NCI-H1436 (cell line): ENCODE measurements around the gene ARHGAP1.

Experiments used
- DNase-seq: peaks from one replicate; lab custom pipeline; 2025; lab: John Stamatoyannopoulos, UW

The ARHGAP1 gene

GRCh38 chr11:46640036-46640788, 60.2 kb downstream of the ARHGAP1 start:
- no peak for DNase-seq

GRCh38 chr11:46639197-46639839, 61.1 kb downstream of the ARHGAP1 start:
- no peak for DNase-seq

DNA sequence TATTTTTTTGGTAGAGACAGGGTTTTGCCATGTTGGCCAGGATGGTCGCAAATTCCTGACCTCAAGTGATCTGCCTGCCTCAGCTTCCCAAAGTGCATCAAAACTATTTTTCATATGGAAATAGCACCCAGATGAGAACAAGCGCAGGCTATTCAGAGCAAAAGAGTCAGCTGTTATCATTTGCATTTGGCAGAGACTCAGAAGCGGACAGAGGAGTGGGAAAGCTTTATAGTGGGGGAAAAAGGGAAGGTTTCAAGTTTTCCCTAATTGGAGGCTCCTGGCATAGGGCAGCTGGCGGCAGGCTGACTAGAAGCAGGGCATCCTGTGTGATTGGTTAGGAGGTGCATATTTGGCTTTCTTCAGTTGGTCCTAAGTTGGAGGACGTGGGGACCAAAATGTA, 62.9 kb downstream of the ARHGAP1 start:
- DNase-seq, result no peak

DNA sequence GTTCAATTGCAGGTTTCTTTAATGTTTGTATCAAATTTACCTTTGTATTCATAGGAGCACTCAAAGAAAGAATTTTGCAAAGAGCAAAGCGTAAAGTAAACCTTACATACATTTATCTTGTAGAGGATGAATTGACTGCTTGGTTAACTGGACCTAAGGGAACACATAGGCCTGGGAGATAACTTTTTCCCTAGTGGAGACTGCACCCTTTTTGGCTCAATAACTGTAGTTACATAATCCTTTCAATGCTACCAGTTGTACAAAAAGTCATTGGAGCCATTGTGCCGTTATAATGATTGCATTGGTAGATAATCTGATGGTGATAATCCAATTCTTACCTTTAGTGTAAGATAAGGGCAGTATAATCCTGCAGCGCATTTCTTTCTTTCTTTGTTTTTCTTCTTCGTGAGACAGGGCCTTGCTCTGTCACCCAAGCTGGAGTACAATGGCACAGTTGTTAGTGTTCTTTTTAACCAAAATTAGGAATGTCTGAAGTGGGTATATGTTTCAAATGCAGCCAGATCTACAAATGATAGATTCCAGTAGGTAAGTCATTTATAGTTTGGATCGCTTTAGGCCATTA, 64.8 kb downstream of the ARHGAP1 start:
- no peak for DNase-seq

DNA sequence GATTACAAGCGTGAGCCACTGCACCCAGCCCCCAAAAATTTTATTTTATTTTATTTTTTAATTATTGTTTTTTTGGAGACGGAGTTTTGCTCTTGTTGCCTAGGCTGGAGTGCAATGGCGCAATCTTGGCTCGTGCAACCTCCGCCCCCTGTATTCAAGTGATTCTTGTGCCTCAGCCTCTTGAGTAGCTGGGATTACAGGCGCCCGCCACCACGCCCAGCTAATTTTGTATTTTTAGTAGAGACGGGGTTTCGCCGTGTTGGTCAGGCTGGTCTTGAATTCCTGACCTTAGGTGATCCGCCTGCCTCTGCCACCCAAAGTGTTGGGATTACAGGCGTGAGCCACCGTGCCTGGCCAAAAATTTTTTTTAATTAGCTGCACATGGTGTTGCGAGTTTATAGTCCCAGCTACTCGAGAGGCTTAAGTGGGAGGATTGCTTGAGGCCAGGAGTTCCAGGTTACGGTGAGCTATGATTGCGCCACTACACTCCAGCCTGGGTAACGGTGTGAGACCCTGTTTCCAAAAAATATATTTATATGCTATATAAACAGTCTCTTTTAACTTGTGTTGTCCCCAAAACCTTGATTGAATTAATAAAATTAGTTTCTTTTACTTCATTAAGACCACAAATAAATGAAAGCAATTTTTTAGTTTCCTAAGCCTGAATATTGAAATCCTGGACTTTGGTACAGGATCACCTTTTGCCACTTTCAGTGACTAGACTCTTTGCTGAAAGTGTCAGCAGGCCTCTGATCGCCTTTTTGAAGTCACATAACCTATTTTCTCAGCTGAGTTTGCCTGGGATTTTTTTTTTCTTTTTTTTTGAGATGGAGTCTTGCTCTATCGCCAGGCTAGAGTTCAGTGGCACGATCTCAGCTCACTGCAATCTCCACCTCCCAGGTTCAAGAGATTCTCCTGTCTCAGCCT, 66.9 kb downstream of the ARHGAP1 start:
- no peak for DNase-seq

DNA sequence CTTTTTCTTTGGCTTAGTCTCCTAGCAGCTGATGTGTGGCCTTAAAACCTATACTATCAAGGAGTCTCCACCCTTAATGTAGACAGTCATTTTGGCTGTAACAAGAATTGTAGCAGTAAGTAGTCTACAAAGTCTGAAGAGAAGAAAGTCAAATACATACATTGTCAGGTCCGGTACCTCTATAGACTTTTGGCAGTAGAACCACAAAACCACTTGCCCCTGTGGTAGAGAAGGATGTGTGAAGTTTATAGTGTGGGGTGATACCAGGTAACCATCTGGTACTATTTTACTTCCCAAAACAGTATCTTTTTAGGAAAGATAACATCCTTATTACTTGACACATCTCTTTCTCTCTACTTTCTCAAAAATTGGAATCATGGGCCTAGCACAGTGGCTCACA, 67.9 kb downstream of the ARHGAP1 start:
- no peak for DNase-seq

DNA sequence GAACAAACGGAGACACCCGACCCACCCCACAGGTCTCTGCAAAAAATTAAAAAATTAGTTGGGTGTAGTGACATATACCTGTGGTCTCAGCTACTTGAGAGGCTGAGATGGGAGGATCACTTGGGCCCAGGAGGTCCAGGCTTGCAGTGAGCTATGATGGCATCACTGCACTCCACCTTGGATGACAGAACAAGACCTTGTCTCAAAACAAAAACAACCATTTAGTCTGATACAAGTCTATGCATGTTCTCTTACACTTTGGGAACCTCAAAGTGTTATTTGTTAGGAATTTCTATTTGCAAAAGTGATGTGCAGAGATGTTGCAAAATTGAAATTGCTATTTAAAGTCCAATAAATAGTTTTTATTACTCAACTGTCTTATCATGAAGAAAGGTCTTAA, 68.7 kb downstream of the ARHGAP1 start:
- no peak for DNase-seq

DNA sequence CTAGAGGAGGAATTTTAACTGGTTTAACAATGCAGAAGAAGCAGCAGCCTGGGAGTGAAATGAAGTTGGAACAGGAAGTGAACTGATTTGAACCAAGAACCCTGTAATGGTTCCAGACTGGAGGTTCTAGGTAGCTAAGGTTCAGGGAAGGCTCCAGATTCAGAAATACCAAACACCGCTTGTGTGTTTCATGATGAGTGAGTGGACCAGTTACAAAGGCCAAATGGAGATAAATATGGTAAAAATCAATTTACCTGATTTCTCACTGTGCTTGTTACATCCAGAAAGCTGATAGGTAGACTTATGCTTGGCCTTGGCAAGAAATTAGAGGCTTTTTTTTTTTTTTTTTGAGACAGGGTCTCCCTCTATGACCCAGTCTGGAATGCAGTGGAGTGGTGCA, 70.2 kb downstream of the ARHGAP1 start:
- no peak for DNase-seq

GRCh38 chr11:46628961-46629360, 71.5 kb downstream of the ARHGAP1 start:
- no peak for DNase-seq
